HG02938 (cell line): ENCODE results near the gene ISLR2.
"Not testable (repeated sequence)": the region's sequence is repeated elsewhere in the genome, so short reads cannot be mapped to it uniquely, and the experiment has no call there.

Experiments used
- ATAC-seq: cut with Tn5 transposase; IDR thresholded peaks from one replicate; pipeline ENCODE4 v1.9.1; 2021; ENCODE audit warnings: mild to moderate bottlenecking, moderate library complexity; ENCODE audit not compliant: unreplicated experiment

ISLR2 gene

DNA sequence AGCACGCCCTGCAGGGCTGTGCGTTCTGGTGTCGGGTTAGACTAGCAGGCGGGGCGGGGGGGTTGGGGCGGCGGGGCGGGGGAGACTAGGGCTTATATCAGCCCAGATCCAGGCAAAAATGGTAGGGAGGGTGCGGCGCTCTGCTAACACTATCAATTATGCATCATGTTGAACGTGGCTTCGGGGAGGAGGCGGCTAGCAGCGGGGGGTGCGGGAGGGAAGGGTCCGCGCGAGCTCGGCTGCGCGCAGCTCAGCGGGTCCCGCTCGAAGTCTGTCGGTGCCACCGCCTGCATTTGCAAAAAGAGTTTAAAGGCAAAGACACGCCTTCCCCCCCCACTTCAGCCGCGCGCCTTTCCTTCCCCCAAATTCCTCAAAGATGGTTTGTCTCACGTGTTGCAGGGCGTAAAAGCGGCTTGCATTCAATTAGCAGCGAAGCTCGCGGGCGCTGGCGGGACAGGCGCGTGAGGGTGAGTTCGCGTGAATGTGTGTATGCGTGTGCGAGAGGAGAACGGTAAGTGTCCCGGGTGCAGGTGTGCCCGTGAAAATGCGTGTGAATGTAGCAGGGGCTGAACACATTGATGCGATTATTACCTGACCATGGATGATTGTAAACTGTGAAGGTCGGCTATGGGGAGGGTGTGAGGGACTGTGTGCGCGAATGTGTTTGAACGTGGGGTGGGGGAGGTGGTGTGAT lies at the start of gene ISLR2:
Gene ISLR2, plus strand, starts transcription at position 432 of the 694 bp plus-strand sequence. CDS start 2,169 bp downstream, outside the sequence.
- ATAC-seq, result no peak

GRCh38 chr15:74082450-74082849 lies 47.9 kb upstream of the ISLR2 start, which contains the start of gene GOLGA6A:
TSS of gene GOLGA6A (minus strand) at chr15:74082550. CDS start at chr15:74082509, 41 bp downstream.
- ATAC-seq, result not testable (repeated sequence)

DNA sequence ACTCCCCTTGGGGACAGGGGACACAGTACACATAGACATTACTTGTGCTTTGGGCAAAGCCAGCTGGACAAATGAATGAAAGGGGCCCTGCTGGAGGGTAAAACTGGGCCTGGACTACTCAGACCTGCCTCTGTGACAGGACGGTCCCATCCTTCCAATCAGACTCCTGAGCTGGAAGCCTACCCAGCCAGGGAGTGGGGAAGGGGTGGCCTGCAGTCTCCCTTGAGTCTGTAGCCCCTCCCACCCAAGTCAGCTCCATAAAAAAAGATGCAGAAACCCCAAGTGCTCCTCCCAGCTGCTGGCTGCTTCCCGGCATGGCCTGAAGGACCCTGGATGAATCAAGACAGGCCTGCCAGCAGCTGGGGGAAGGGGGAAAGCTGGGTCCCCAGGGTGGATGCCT lies 35.8 kb upstream of the ISLR2 start:
- not testable (repeated sequence) for ATAC-seq

GRCh38 chr15:74095610-74096009 lies 34.8 kb upstream of the ISLR2 start:
- not testable (repeated sequence) for ATAC-seq

DNA sequence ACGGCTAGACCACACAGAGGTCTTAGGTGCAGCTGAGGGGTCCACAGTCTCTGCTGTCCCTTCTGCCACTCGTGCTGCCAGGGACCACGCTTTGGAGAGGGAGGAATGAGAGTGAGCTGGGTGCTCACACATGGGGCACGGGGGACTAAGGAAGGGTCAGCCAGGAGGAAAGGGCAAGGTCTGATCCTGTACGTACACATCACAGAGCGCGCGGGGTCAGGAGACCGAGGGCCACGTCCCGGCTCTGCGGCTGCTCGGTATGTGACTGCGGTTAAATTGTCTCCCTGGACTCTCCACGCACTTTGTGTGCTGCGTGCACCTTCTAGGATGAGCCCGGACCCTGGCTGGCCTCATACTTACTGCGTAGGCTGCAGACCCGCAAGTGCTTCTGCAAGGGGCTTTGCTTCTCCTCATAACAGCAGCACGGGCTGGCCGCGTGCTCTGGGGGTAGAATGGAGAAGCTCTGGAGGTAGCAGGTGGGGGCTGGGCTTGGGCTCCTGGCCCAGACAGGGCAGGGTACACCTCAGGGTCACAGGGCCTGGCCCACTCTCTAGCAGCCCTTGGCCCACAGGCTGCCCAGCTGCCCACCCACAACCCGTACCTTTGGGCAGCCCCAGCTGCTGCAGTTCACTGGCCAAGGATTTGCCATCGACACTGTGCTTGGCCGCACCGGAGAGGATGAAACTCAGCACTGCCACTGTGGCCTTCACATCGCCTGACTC lies 33.5 kb upstream of the ISLR2 start:
- ATAC-seq, result not testable (repeated sequence)

GRCh38 chr15:74099963-74100733 lies 30.2 kb upstream of the ISLR2 start:
- ATAC-seq, result peak; percentile 67

DNA sequence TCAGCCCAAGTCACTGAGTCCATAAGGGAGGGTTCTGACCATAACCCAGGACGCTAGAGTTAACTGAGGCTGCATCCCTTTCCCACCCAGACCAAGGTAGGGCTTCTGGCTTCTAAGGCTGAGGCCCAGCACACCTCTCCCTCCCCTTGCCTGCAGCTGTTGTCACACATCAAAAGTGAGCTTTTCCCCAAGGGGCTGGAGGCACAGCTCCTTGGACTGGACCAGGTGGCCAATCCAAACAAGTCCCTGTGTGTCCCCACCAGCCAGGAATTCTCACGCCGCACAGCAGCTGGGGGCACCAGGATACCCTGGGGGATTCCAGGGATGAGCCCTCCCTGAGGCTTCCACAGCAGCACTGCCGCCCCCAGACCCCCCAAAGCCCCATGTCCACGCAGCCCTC lies 22.3 kb upstream of the ISLR2 start:
- no peak for ATAC-seq

DNA sequence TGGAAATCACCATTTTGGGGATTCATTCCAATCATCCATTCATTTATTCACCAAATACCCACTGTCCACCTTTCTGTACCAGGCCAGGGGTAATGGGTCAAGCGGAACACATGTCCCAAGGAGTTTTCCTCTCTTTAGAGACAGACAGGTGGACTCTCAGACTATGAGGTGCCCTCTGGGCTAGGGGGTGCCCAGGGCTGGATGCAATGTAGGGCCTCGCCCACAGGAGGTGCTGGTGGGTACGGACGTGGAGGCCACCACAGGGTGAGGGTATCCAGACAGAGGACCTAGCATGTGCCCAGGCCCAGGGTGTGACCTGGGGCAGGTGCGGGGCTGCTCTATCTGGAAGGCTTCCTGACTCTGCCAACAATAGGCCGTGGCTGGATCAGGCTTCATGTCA lies 21.8 kb upstream of the ISLR2 start:
- not testable (repeated sequence) for ATAC-seq

GRCh38 chr15:74109713-74110112 lies 20.7 kb upstream of the ISLR2 start:
- no peak for ATAC-seq

- ATAC-seq, result no peak
These were observed 10.0 kb upstream of the ISLR2 start for GRCh38 chr15:74120426-74120825.

DNA sequence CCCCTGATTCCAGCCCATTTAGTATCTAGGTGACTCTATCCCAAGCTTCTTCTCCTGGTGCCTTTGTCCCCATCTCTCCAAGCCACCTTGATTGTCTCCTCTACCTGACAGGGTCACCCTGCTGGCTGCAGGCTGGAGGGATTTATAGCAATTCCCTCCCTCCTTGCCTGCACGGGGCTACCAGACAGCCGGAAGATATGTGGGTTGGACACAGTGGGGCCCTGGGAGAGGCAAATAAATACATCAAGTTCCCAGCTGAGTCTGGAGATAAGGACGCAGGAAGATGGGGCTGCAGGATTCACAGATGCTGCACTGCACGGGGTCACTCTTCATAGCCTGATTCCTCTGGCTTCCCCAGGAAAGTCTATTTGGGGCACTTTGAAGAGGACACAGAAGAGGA lies 9.3 kb upstream of the ISLR2 start:
- ATAC-seq, result no peak

- ATAC-seq, result no peak
These were observed 8.5 kb upstream of the ISLR2 start for GRCh38 chr15:74121858-74122257.

- ATAC-seq, result no peak
These were observed 7.8 kb upstream of the ISLR2 start for GRCh38 chr15:74122403-74123130.

GRCh38 chr15:74123131-74123429 lies 7.3 kb upstream of the ISLR2 start:
- ATAC-seq, result no peak

GRCh38 chr15:74123658-74124057 lies 6.7 kb upstream of the ISLR2 start:
- ATAC-seq, result no peak

GRCh38 chr15:74124196-74124595 lies 6.2 kb upstream of the ISLR2 start:
- no peak for ATAC-seq

- no peak for ATAC-seq
These were observed 5.6 kb upstream of the ISLR2 start for GRCh38 chr15:74124759-74125158.

GRCh38 chr15:74127255-74127953 lies 3.0 kb upstream of the ISLR2 start:
- no peak for ATAC-seq

DNA sequence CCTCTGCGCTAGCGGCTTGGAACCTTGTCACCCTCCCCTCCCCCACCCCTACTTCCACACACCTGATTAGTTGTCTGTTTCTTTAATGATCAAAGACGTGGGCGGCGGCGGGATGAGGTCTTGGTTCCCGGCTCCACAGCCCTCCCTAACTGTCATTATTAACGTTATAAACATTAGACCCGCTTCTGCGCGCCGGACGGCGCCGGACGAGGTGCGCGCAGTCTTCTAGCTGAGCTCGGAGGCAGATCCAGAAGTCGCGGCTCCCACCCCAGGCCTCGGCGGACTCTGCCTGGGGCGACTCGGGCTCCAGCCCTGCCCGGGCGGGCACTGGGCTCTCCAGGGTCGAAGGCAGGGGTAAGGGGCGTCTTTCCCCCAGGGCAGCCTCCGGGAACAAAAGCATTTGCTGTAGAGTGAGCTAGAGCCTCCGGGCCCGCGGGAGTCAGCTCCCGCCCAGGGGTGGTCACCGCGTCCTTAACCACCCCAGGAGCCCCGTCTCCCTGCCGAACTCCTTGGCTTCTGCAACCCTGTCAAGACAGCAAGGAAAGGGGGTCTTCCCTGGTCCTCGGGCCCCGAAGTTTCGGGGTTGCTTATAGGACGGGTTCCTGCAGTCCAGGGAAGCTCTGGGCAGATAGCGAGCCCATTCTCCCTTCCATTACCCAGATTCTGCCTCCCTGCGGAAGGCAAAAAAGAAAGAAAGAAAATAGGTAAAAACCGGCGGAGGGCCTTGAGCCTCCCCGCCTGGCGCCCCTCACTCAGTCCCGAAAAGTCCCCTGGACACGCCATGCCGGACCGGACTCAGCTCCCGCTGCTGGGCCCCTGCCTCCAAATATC lies 2.2 kb upstream of the ISLR2 start:
- ATAC-seq, result no peak
